CD4-positive, alpha-beta T cell treated with Interleukin-12 subunit alpha and Interleukin-12 subunit beta, for 1 hour (primary cell): ENCODE data around the gene OR10G3.

Experiments used
- DNase-seq: peaks from one replicate; pipeline ENCODE4 v3.0.0-alpha.2; 2020

The OR10G3 gene

GRCh38 chr14:21535545-21536417 lies 44.1 kb downstream of the OR10G3 start:
- no peak for DNase-seq

DNA sequence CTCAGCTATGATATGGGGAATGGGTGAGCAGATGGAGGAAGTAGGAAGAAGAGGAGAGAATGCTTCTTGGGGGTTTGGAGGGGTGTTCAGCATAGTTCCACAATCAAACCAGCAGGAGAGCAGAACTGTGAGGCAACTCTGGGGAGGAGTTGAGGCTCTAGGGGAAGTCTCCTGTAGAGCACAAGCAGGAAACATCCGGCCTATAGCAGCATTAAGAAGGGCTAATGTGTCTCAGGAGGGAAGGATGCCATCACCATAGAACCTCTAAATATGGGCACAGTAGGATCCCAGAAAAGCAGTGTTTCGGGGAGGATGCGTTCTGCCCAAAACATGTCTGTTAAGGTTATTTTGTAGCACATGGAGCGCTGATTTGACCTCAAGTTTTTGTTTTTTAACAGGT lies 45.3 kb downstream of the OR10G3 start:
- DNase-seq: no peak

GRCh38 chr14:21533294-21533693 lies 46.6 kb downstream of the OR10G3 start:
- DNase-seq: no peak

- DNase-seq: no peak
Measured at GRCh38 chr14:21529515-21529914, 50.4 kb downstream of the OR10G3 start.

GRCh38 chr14:21528381-21529348 lies 51.2 kb downstream of the OR10G3 start:
- no peak for DNase-seq

GRCh38 chr14:21527318-21527679 lies 52.6 kb downstream of the OR10G3 start:
- DNase-seq: no peak

DNA sequence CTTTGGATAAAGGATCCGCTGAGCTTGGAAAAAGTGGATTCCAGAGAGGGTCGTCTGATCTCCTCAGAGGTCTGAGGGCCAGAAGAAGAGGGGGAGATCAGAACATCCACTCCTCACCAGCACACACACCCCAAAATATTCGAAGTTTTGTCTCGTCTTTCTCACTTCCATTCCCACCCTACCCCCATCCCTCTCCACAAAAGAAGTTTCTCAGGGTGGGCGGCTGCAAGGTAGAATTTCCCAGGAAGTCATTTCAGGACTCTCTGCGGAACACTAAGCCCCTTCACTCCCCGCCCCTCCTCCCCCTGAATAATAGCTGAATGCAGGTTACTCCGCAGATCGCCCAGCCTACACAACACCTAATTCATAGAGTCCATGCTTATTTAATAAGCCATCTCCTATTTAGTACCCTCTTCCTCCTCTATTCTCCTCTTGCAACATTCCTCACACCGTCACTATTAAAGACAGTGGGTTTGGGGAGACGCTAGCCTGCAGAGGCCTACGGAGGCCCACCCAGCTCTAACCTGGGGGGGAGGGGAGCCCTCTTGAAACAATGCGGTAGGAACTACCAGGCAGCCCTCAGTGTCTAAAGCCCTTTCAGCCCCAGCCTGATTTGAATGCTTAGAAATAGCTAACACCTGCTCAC lies 53.1 kb downstream of the OR10G3 start:
- DNase-seq: no peak

- DNase-seq: peak; percentile 70
Measured at GRCh38 chr14:21525962-21526671, 53.8 kb downstream of the OR10G3 start, which contains the start of gene SALL2. SALL2 (minus strand) TSS chr14:21526346; CDS start chr14:21526127, 219 bp downstream.

GRCh38 chr14:21525571-21525961 lies 54.3 kb downstream of the OR10G3 start:
- DNase-seq: no peak

GRCh38 chr14:21524575-21525490 lies 55.0 kb downstream of the OR10G3 start:
- no peak for DNase-seq

- no peak for DNase-seq
Measured at GRCh38 chr14:21523203-21523602, 56.7 kb downstream of the OR10G3 start.

DNA sequence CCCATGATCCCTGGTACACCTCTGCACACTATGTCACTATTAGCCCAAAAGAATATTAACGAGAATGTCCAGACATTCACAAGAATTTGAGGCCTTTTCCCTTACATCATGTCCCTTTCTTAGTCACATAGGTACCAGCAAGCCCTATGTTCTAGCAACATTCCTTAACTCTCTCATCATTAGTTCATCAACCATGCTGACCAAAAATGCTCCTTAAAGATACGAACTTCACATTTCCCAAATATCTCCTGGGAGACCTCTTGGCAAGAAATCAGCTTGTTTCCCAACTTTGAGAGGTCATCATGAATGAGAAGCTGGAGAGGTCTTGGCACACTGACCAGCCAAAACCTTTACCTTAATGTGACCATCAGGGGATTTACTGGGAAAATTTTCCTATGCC lies 58.4 kb downstream of the OR10G3 start:
- no peak for DNase-seq

GRCh38 chr14:21520767-21521166 lies 59.1 kb downstream of the OR10G3 start:
- no peak for DNase-seq

GRCh38 chr14:21518725-21519124 lies 61.2 kb downstream of the OR10G3 start:
- no peak for DNase-seq
